COLO668 (cell line): ENCODE measurements around the gene SHLD1.

Experiments used
- DNase-seq: peaks from one replicate; lab custom pipeline; 2025; ENCODE audit not compliant: unreplicated experiment; lab: John Stamatoyannopoulos, UW

SHLD1 gene

DNA sequence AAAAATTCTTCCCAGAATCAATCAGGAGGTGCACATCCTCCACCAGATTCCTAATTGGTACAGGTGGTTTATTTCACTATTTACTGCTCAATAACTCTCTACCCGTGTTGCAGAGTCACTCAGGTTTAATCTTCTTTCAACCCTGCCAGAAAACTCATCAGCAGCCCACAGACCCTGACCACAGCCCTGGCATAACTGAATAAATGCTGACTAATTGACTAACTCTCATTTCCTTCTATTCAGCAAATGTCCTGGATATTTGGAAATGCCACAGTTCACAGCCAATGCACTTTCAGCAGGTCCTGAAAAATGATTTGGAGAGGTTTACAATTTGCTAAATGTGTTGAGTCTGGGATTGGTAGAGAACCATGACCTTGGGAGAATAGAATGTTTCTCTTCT, 137.8 kb downstream of the SHLD1 start:
- DNase-seq: no peak

DNA sequence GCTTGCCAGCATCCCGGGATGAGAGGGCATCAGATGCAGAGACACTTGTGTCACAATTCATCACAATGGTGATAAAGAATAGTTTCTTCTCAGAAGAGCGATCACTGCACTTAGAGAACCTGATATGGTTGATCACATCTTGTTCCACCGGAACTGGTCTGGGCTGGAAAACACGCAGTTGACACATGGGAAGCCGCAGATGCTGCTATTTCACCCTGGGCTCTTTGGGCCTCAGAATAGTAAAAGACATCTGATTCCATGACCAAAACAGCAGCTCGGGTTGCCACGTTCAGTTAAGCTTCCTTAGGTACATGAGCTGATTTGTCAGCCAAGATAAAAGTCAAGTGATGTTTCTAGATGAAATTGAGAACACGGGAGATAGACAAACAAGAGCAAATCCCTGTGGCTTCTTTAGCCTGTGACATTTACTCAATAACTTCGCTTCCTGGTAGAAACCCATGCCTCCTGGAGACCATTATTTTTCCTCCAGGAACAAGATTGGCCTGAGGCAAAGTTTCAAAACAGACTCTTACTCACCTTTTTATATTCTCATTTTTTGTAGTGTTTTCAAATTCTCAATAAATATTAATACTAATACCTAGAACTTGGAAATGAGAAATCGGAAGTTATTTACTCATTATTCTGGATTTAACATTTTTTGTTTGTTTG, 140.7 kb downstream of the SHLD1 start:
- DNase-seq: no peak

DNA sequence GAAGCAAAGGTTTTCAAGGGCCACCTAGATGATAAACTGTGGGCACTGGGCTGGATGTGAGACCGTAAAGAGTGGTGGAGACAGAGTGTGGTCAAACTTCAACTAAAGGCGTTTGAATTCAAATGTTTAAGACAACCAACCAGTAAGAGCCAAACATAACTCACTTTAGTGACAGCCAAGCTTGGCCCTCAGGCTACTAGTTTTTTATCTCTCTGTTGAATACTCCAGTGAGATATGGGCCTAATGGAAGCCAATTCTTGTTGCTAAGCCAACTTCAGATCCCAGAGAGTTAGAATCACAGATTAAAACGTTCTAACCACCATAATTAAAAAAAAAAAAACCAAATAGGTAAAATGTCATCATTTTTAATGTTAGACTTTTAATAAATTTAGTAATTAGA, 142.9 kb downstream of the SHLD1 start:
- no peak for DNase-seq

DNA sequence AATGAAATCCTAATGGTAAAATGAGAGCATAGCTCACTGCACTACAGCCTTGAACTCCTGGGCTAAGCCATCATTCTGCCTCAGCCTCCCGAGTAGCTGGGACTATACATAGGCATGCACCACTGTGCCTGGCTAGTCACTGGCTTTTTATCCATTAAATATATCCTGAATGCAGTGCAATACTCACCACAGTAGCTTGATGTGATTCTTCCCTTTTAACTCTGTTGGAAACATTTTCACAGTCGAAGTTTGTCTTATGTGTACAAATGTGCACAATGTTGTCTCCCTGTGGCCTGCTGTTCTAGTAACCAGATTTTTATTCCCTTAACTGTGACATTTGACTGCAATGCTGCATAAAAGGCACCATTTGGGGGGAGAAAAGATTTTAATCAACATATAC, 143.4 kb downstream of the SHLD1 start:
- DNase-seq: no peak

DNA sequence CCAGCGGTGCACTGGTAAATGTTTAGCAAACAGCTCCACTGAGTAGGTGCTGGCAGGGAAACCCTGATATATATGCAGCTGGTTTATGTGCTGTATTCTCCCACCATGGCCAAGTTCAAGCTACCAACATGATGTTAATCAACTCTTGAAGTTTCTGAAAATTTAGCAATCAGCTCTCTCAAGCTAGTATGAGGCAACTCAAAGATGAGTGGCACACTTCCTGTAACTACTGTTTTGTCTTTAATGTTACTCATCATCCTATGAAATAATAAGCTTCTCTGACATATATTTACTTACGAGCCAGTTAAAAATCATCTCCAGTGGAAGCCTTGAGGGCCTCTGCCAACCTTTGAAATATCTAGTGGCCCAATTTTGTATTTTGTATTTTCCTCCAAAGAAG, 145.4 kb downstream of the SHLD1 start:
- no peak for DNase-seq

DNA sequence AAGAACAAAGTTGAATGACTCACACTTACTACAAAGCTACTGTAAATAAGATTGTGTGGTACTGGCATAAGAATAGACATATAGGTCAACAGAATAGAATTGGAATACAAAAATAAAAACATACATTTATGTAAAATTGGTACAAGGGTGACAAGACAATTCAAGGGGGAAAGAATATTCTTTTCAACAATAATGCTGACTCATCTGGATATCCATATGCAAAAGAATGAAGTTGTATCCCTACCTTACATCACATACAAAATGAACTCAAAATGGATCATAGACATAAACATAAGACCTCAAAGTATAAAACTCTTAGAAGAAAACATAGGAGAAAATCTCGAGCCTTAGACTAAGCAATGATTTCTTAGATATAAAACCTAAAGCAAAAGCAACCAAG, 149.2 kb downstream of the SHLD1 start:
- no peak for DNase-seq

DNA sequence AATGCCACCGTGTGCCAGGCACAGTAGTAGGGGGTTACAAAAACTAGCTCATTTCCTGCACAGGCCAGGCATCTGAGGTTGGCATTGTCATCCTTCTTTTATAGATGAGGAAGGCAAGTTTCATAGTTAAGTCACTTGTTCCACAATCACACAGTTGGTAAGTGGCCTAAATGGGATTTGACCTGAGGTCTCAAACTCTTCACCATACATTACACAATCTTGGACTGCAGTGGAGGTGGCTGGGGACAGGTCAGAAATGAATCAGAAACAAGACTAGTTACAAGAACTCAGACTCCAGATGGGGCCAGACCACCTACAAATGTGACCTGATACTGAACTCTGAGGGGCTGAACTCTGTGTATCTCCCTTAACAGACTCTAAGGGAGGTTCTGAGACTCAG, 150.7 kb downstream of the SHLD1 start:
- no peak for DNase-seq

DNA sequence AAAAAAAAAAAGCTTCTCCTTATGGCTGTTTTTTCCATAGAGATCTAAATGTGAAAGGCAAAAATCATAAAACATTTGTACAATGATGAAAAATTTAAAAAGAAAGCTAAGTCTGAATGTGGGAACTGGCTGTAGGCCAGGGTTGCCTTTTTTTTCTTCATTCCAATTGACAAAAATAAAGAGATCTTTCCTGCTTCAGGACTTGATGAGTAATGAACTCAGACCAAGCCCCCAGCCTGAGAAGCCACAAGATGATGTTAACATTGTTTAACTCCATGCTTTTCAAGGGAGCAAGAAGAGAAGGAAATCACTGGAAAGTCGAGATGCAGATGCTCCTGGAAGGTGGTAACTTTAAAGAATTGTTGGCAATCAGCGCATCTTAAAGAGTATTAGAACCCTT, 158.8 kb downstream of the SHLD1 start:
- DNase-seq: no peak

DNA sequence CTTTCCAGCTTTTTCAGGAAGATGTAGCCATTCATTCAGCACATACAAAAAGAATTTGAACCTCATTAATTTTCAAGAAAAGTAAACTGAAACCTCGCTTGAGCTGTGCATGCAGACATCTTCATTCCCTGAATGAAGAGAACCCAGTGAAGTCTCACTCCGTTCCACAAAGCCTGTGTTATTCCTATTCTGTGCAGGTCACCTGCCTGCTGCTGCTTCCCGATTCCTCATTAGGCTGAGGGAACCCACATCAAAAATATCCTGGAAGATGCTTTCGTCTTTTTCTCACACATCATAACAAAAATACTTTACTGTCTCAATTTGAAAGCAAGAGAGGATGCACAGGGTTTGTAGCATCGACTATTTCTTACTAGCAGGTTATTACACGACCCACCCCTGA, 160.0 kb downstream of the SHLD1 start:
- no peak for DNase-seq

DNA sequence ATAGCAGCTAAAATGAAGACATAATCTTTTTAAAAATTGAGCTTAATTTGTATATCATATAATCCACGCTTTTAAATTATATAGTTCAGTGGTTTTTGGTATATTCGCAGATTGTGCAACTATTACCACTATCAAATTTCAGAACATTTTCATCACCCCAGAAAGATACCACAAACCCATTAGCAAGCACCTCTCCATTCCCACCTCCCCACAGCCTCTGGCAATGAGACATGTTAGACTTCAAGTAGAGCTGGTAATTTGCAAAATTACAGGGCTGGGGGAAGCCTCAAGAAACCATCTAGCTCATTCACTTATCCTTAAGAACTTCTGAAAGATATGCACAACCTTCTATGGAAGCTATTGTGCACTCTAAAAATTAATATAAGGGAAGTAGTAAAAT, 163.0 kb downstream of the SHLD1 start:
- DNase-seq: no peak
